NK-92 (cell line): ENCODE results near the gene NHS.

Source experiments
- DNase-seq: peaks from one replicate; lab custom pipeline; 2025; ENCODE audit not compliant: unreplicated experiment; lab: John Stamatoyannopoulos, UW

The NHS gene

GRCh38 chrX:17405225-17405969 lies 30.4 kb downstream of the NHS start:
- no peak for DNase-seq

- DNase-seq = no peak
Measured at GRCh38 chrX:17409566-17410290, 34.7 kb downstream of the NHS start.

- DNase-seq = no peak
Measured at GRCh38 chrX:17410651-17411050, 35.7 kb downstream of the NHS start.

GRCh38 chrX:17411205-17411604 lies 36.2 kb downstream of the NHS start:
- no peak for DNase-seq

- no peak for DNase-seq
Measured at GRCh38 chrX:17412692-17413091, 37.7 kb downstream of the NHS start.

GRCh38 chrX:17413228-17413627 lies 38.2 kb downstream of the NHS start:
- DNase-seq = no peak

GRCh38 chrX:17414027-17414658 lies 39.1 kb downstream of the NHS start:
- DNase-seq = no peak

GRCh38 chrX:17414839-17415238 lies 39.8 kb downstream of the NHS start:
- no peak for DNase-seq

- no peak for DNase-seq
Measured at GRCh38 chrX:17415242-17415810, 40.3 kb downstream of the NHS start.

- no peak for DNase-seq
Measured at GRCh38 chrX:17417372-17417771, 42.4 kb downstream of the NHS start.

GRCh38 chrX:17425136-17425535 lies 50.1 kb downstream of the NHS start:
- no peak for DNase-seq

- no peak for DNase-seq
Measured at GRCh38 chrX:17425551-17425950, 50.6 kb downstream of the NHS start.

GRCh38 chrX:17431171-17431570 lies 56.2 kb downstream of the NHS start:
- no peak for DNase-seq

- DNase-seq = no peak
Measured at GRCh38 chrX:17432158-17432557, 57.2 kb downstream of the NHS start.

- DNase-seq = no peak
Measured at GRCh38 chrX:17433965-17434364, 59.0 kb downstream of the NHS start.

GRCh38 chrX:17435476-17435875 lies 60.5 kb downstream of the NHS start:
- no peak for DNase-seq

- DNase-seq = no peak
Measured at GRCh38 chrX:17438221-17438620, 63.2 kb downstream of the NHS start.

GRCh38 chrX:17440258-17440657 lies 65.3 kb downstream of the NHS start:
- DNase-seq = no peak

GRCh38 chrX:17440836-17441235 lies 65.8 kb downstream of the NHS start:
- DNase-seq = no peak

- no peak for DNase-seq
Measured at GRCh38 chrX:17441965-17442364, 67.0 kb downstream of the NHS start.

GRCh38 chrX:17442898-17443297 lies 67.9 kb downstream of the NHS start:
- DNase-seq = no peak

GRCh38 chrX:17443556-17443955 lies 68.6 kb downstream of the NHS start:
- no peak for DNase-seq
